Fibroblast of villous mesenchyme (primary cell): ENCODE measurements around the gene NPM1. TPM values are rescaled to one million over a fixed set of nuclear protein-coding genes. Genes with fewer than 3 reads are reported as not detected.
"Not testable (repeated sequence)": the region's sequence is repeated elsewhere in the genome, so short reads cannot be mapped to it uniquely, and the experiment has no call there.

ENCODE experiments used
- DNase-seq: peaks from one replicate; pipeline ENCODE4 v3.0.0-alpha.2; 2010; ENCODE audit warnings: low read depth
- H3K4me3 ChIP-seq: 2 replicates; pipeline ENCODE4 v1.5.1; 2011; ENCODE audit warnings: low read depth, mild to moderate bottlenecking, low read length
- CTCF ChIP-seq: IDR thresholded peaks from 2 replicates; pipeline ENCODE4 v1.5.1; 2012; ENCODE audit warnings: low read depth, mild to moderate bottlenecking, low read length; ENCODE audit not compliant: insufficient read depth
- total RNA-seq: library from RNA; depleted of rRNA; stranded (reverse); fragments of >200 nt; gene quantifications from 2 replicates; pipeline ENCODE4 v1.2.3, GENCODE V29; 2012

Gene NPM1
- total RNA-seq, 1 donor = 1,000 TPM

GRCh38 chr5:171369056-171369455, 18.6 kb upstream of the NPM1 start:
- no peak for TF ChIP-seq CTCF
- DNase-seq = no peak

GRCh38 chr5:171369898-171370297, 17.8 kb upstream of the NPM1 start:
- H3K4me3 ChIP-seq = no peak overlapping the region
- TF ChIP-seq CTCF = no peak
- no peak for DNase-seq

More at GRCh38 chr5:171369056-171369455, 18.6 kb upstream of the NPM1 start:
- H3K4me3 ChIP-seq = no peak overlapping the region

- not testable (repeated sequence) for DNase-seq, H3K4me3 ChIP-seq
These were observed 16.8 kb upstream of the NPM1 start for GRCh38 chr5:171370881-171371280.

GRCh38 chr5:171371326-171371725, 16.3 kb upstream of the NPM1 start:
- no peak for TF ChIP-seq CTCF
- no peak for DNase-seq
- H3K4me3 ChIP-seq = no peak overlapping the region

GRCh38 chr5:171379961-171380360, 7.7 kb upstream of the NPM1 start:
- no peak for TF ChIP-seq CTCF
- no peak for DNase-seq
- H3K4me3 ChIP-seq = no peak overlapping the region

GRCh38 chr5:171384416-171384815, 3.2 kb upstream of the NPM1 start:
- not testable (repeated sequence) for H3K4me3 ChIP-seq, DNase-seq

- not testable (repeated sequence) for H3K4me3 ChIP-seq, DNase-seq
These were observed 2.6 kb upstream of the NPM1 start for GRCh38 chr5:171384999-171385398.

GRCh38 chr5:171386006-171386671, 1.5 kb upstream of the NPM1 start:
- no peak for TF ChIP-seq CTCF
- no peak for DNase-seq
- H3K4me3 ChIP-seq = no peak overlapping the region
